SK-N-SH treated with all-trans-retinoic acid at 6 μM for 48 hours (cell line): ENCODE results near the gene STK32B.
"Not testable (repeated sequence)": the region's sequence is repeated elsewhere in the genome, so short reads cannot be mapped to it uniquely, and the experiment has no call there.

Source experiments
- ATAC-seq: fragments of 200-7000 bp; cut with Tn5 transposase; 3 replicates; pipeline ENCODE4 v1.9.1; 2020; ENCODE audit warnings: mild to moderate bottlenecking, moderate library complexity
- BACH2 ChIP-seq: fragments of 250-450 bp; sonication (Bioruptor Pico); IDR thresholded peaks from 2 replicates; pipeline ENCODE4 v1.9.0; 2021; ENCODE audit warnings: mild to moderate bottlenecking, borderline replicate concordance
- CSDC2 ChIP-seq: fragments of 250-450 bp; sonication (Bioruptor Pico); IDR thresholded peaks from 2 replicates; pipeline ENCODE4 v1.5.0; 2020; ENCODE audit warnings: mild to moderate bottlenecking, moderate library complexity
- ISL1 ChIP-seq: fragments of 250-450 bp; sonication (Bioruptor Pico); IDR thresholded peaks from 2 replicates; pipeline ENCODE4 v2.1.2; 2022; ENCODE audit warnings: mild to moderate bottlenecking, moderate library complexity
- OSR1 ChIP-seq: fragments of 250-450 bp; sonication (Bioruptor Pico); IDR thresholded peaks from 2 replicates; pipeline ENCODE4 v1.8.0; 2022; ENCODE audit warnings: moderate library complexity, mild to moderate bottlenecking, inconsistent platforms
- PPARA ChIP-seq: fragments of 250-450 bp; sonication (Bioruptor Pico); IDR thresholded peaks from 2 replicates; pipeline ENCODE4 v1.5.0; 2020; ENCODE audit warnings: mild to moderate bottlenecking, borderline replicate concordance
- RARB ChIP-seq: fragments of 250-450 bp; sonication (Bioruptor Pico); IDR thresholded peaks from 2 replicates; pipeline ENCODE4 v1.8.0; 2021; ENCODE audit warnings: mild to moderate bottlenecking, moderate library complexity
- SNAI2 ChIP-seq: fragments of 250-450 bp; sonication (Bioruptor Pico); IDR thresholded peaks from 2 replicates; pipeline ENCODE4 v1.5.0; 2020; ENCODE audit warnings: mild to moderate bottlenecking, moderate library complexity
- ZC3H10 ChIP-seq: fragments of 250-450 bp; sonication (Bioruptor Pico); IDR thresholded peaks from 2 replicates; pipeline ENCODE4 v1.5.1; 2021; ENCODE audit warnings: mild to moderate bottlenecking, moderate library complexity
- ZFP3 ChIP-seq: fragments of 250-450 bp; sonication (Bioruptor Pico); IDR thresholded peaks from 2 replicates; pipeline ENCODE4 v1.5.0; 2020; ENCODE audit warnings: mild to moderate bottlenecking, moderate library complexity
- ZFP30 ChIP-seq: fragments of 450-650 bp; formaldehyde crosslinking; IDR thresholded peaks from 2 replicates; pipeline ENCODE4 v1.5.0; 2022; ENCODE audit warnings: mild to moderate bottlenecking, moderate library complexity
- ZNF8 ChIP-seq: fragments of 450-650 bp; formaldehyde crosslinking; IDR thresholded peaks from 2 replicates; pipeline ENCODE4 v1.5.0; 2020; ENCODE audit warnings: mild to moderate bottlenecking, moderate library complexity
- TF ChIP-seq, protein P1 (sequence below): fragments of 250-450 bp; sonication (Bioruptor Pico); IDR thresholded peaks from 2 replicates; pipeline ENCODE4 v1.5.0; 2020; ENCODE audit warnings: mild to moderate bottlenecking, moderate library complexity
- TF ChIP-seq, protein P2 (sequence below): fragments of 250-450 bp; sonication (Bioruptor Pico); IDR thresholded peaks from 2 replicates; pipeline ENCODE4 v1.8.0; 2020; ENCODE audit warnings: mild to moderate bottlenecking, moderate library complexity, borderline replicate concordance
- TF ChIP-seq, protein P3 (sequence below): fragments of 250-450 bp; sonication (Bioruptor Pico); IDR thresholded peaks from 2 replicates; pipeline ENCODE4 v1.8.0; 2021; ENCODE audit warnings: low read depth, mild to moderate bottlenecking, moderate library complexity, borderline replicate concordance
- TF ChIP-seq, protein P4 (sequence below): fragments of 250-450 bp; sonication (Bioruptor Pico); IDR thresholded peaks from 2 replicates; pipeline ENCODE4 v1.5.1; 2020; ENCODE audit warnings: low read depth, mild to moderate bottlenecking, moderate library complexity
- TF ChIP-seq, protein P5 (sequence below): fragments of 250-450 bp; sonication (Bioruptor Pico); IDR thresholded peaks from 2 replicates; pipeline ENCODE4 v1.5.1; 2021; ENCODE audit warnings: mild to moderate bottlenecking, moderate library complexity

STK32B gene

DNA sequence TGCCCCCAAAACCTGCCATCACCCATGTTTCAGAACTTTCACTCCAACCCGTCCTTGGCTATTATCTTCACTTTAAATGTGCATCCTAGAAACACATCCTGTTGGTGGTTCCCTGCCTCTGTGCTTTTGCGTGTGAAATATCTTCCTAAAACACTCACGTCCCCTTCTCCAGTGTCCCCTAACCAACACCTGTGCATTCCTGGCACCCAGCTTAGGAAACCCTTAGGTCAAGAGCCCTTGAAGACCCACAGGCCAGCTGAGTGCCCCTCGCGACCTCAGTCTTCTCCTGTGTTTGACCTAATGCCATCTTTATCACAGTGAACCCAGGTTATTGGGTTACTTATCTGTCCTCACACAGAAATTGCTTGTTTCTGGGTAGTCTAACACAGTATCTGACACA lies 117.6 kb downstream of the STK32B start (continued):
- TF ChIP-seq, protein P1, sequence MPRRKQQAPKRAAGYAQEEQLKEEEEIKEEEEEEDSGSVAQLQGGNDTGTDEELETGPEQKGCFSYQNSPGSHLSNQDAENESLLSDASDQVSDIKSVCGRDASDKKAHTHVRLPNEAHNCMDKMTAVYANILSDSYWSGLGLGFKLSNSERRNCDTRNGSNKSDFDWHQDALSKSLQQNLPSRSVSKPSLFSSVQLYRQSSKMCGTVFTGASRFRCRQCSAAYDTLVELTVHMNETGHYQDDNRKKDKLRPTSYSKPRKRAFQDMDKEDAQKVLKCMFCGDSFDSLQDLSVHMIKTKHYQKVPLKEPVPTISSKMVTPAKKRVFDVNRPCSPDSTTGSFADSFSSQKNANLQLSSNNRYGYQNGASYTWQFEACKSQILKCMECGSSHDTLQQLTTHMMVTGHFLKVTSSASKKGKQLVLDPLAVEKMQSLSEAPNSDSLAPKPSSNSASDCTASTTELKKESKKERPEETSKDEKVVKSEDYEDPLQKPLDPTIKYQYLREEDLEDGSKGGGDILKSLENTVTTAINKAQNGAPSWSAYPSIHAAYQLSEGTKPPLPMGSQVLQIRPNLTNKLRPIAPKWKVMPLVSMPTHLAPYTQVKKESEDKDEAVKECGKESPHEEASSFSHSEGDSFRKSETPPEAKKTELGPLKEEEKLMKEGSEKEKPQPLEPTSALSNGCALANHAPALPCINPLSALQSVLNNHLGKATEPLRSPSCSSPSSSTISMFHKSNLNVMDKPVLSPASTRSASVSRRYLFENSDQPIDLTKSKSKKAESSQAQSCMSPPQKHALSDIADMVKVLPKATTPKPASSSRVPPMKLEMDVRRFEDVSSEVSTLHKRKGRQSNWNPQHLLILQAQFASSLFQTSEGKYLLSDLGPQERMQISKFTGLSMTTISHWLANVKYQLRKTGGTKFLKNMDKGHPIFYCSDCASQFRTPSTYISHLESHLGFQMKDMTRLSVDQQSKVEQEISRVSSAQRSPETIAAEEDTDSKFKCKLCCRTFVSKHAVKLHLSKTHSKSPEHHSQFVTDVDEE = no peak
- TF ChIP-seq, all 23 proteins: peak for 0

DNA sequence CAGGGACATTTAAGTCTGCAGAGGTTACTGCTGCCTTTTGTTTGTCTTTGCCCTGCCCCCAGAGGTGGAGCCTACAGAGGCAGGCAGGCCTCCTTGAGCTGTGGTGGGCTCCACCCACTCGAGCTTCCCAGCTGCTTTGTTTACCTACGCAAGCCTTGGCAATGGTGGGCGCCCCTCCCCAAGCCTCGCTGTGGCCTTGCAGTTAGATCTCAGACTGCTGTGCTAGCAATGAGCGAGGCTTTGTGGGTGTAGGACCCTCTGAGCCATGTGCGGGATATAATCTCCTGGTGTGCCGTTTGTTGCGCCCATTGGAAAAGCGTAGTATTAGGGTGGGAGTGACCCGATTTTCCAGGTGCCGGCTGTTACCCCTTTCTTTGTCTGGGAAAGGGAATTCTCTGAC lies 124.6 kb downstream of the STK32B start:
- not testable (repeated sequence) for ATAC-seq

DNA sequence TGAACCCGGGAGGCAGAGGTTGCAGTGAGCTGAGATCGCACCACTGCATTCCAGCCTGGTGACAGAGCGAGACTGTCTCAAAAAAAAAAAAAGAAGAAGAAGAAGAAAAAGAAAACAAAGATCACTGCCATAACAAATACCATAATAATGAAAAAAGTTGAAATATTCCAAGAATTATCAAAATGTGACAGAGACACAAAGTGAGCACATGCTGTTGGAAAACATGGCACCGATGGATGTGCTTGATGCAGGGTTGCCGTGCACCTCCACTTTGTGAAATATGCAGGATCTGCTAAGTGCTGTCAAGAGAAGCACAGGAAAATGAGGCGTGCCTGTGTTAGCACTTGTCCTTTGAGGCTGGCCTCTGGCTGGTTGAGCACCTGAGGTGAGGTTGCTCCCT lies 133.3 kb downstream of the STK32B start:
- TF ChIP-seq, protein P2, sequence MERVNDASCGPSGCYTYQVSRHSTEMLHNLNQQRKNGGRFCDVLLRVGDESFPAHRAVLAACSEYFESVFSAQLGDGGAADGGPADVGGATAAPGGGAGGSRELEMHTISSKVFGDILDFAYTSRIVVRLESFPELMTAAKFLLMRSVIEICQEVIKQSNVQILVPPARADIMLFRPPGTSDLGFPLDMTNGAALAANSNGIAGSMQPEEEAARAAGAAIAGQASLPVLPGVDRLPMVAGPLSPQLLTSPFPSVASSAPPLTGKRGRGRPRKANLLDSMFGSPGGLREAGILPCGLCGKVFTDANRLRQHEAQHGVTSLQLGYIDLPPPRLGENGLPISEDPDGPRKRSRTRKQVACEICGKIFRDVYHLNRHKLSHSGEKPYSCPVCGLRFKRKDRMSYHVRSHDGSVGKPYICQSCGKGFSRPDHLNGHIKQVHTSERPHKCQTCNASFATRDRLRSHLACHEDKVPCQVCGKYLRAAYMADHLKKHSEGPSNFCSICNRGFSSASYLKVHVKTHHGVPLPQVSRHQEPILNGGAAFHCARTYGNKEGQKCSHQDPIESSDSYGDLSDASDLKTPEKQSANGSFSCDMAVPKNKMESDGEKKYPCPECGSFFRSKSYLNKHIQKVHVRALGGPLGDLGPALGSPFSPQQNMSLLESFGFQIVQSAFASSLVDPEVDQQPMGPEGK (CRISPR knock-in tag) = no peak
- TF ChIP-seq, all 23 proteins: peak for 0
- no peak for ATAC-seq

DNA sequence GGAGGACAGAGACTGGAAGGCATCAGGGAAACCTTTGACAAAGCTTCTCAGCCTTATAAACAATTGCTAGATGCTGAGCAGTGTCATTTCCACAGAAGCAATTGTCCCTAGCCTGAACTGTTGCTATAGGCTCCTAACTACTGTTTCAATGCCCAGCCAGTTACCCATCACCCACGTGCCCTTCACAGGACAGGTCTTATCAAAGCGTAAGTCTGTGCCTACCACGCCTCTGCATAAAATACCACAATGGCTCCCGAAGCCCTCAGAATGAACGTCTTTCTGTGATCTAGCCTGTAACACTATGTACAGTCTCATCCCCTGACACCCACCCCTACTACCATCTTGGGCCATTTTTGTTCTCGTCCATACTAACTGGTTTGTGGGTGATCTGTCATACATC lies 134.3 kb downstream of the STK32B start:
- ATAC-seq = no peak

DNA sequence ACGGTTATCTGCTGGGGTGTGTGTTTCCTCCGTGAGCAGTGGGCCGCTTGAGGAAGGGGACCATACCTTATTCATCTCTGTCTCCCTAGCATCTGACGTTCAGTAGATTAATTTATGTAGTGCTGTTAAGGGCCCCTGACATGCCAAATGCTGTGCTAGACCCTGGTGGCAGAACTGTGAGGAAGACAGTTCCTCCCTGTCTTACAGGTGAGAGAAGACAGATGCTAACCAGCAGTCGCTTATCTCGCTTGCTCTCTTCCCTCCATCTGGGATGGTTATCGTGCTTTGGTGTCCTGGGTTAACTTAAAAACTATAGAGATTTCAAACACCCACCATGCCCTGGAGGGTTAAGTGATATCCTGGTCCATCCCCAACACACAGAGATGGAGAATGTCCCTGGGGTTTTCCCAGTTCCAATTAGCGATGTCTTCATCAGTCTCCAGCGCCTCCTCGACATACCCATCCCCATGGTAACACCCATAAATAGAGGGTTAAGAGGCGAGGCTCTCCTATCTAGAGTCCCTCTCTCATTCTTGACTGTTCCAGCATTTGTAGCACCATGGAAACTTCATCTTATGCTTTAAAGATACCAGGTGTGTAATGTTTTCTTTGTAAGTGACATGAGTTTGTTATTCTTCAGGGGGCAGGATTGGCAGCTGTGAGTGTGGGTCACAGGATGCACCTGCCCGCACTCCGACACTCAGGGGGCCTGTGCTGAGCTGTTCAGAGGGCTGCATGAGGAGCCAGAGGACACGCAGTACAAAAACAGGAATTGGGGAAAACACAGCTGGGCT lies 135.2 kb downstream of the STK32B start:
- TF ChIP-seq CSDC2 (CRISPR knock-in tag) (no peak), OSR1 (CRISPR knock-in tag) (no peak)
- TF ChIP-seq, protein P3, sequence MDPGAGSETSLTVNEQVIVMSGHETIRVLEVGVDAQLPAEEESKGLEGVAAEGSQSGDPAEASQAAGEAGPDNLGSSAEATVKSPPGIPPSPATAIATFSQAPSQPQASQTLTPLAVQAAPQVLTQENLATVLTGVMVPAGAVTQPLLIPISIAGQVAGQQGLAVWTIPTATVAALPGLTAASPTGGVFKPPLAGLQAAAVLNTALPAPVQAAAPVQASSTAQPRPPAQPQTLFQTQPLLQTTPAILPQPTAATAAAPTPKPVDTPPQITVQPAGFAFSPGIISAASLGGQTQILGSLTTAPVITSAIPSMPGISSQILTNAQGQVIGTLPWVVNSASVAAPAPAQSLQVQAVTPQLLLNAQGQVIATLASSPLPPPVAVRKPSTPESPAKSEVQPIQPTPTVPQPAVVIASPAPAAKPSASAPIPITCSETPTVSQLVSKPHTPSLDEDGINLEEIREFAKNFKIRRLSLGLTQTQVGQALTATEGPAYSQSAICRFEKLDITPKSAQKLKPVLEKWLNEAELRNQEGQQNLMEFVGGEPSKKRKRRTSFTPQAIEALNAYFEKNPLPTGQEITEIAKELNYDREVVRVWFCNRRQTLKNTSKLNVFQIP = no peak
- no peak for ATAC-seq

More for the DNA sequence above, 134.3 kb downstream of the STK32B start:
- TF ChIP-seq, protein P2 (CRISPR knock-in tag) = no peak
- TF ChIP-seq RARB (CRISPR knock-in tag) (no peak), ZNF8 (CRISPR knock-in tag) (no peak), PPARA (CRISPR knock-in tag) (no peak), BACH2 (CRISPR knock-in tag) (no peak)
- TF ChIP-seq, protein P4, sequence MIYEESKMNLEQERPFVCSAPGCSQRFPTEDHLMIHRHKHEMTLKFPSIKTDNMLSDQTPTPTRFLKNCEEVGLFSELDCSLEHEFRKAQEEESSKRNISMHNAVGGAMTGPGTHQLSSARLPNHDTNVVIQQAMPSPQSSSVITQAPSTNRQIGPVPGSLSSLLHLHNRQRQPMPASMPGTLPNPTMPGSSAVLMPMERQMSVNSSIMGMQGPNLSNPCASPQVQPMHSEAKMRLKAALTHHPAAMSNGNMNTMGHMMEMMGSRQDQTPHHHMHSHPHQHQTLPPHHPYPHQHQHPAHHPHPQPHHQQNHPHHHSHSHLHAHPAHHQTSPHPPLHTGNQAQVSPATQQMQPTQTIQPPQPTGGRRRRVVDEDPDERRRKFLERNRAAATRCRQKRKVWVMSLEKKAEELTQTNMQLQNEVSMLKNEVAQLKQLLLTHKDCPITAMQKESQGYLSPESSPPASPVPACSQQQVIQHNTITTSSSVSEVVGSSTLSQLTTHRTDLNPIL = no peak

DNA sequence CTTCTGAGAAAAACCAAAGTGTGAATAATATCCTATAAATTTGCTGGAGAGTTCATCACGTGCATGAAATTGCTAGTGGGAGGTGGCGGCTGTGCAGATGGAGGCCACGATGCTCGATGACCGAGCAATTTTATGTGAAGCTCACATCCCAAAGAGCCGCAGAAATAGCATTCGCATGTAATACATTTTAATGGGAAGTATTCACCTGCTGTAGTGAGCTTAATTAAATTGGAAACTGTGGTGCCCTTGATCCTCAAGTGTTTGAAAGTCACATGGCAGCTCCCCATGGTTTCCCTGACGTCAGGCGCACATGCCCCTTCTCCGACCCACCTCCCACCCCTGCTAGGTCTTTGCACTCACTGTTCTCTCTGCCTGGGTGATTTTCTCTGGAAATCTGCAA lies 136.8 kb downstream of the STK32B start:
- ATAC-seq = no peak
- no peak for TF ChIP-seq ISL1 (CRISPR knock-in tag)
- TF ChIP-seq ZFP3 (CRISPR knock-in tag) = no peak
- TF ChIP-seq, protein P2 (CRISPR knock-in tag) = no peak
- TF ChIP-seq, protein P5, sequence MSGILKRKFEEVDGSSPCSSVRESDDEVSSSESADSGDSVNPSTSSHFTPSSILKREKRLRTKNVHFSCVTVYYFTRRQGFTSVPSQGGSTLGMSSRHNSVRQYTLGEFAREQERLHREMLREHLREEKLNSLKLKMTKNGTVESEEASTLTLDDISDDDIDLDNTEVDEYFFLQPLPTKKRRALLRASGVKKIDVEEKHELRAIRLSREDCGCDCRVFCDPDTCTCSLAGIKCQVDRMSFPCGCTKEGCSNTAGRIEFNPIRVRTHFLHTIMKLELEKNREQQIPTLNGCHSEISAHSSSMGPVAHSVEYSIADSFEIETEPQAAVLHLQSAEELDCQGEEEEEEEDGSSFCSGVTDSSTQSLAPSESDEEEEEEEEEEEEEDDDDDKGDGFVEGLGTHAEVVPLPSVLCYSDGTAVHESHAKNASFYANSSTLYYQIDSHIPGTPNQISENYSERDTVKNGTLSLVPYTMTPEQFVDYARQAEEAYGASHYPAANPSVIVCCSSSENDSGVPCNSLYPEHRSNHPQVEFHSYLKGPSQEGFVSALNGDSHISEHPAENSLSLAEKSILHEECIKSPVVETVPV (CRISPR knock-in tag) = no peak
- TF ChIP-seq, protein P4 = no peak
- no peak for TF ChIP-seq BACH2 (CRISPR knock-in tag)
- no peak for TF ChIP-seq ZFP30
- TF ChIP-seq CSDC2 (CRISPR knock-in tag) = no peak
- TF ChIP-seq SNAI2 (CRISPR knock-in tag) = no peak
- TF ChIP-seq ZC3H10 (CRISPR knock-in tag) = no peak
